ENCODE data around the gene GPSM3. TPM values are rescaled to one million over a fixed set of nuclear protein-coding genes. Genes with fewer than 3 reads are reported as not detected.
A peak's percentile ranks its signal among the peaks of the same experiment; 100 is the strongest.

The GPSM3 gene, protein sequence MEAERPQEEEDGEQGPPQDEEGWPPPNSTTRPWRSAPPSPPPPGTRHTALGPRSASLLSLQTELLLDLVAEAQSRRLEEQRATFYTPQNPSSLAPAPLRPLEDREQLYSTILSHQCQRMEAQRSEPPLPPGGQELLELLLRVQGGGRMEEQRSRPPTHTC
- total RNA-seq (2016; rRNA removed; fragmentation: Illumina TruSeq; extraction: Trizol) (0.18 and 0.27 TPM in 2 replicates), polyA plus RNA-seq (2011; rRNA removed) (6.2 and 7.5 TPM in 2 replicates), polyA minus RNA-seq (2011; rRNA and poly(A)+ RNA removed; ENCODE audit: low replicate concordance) (0.42 and 2.7 TPM in 2 replicates), Bru-seq, nascent RNA (percentile 35 among the genes with signal in this experiment), BruChase-seq, experiment 1, labeled RNA remaining after a 6-hour chase (percentile 35 among the genes with signal in this experiment), BruChase-seq, experiment 2, labeled RNA remaining after a 2-hour chase (percentile 21 among the genes with signal in this experiment)
- 0.44 and 0.81 TPM in 2 replicates for total RNA-seq (2016; cell fraction: cytosol; rRNA removed; fragmentation: Illumina TruSeq; extraction: Trizol; ENCODE audit: low read depth)
- 0.22 and 0.37 TPM in 2 replicates for total RNA-seq (2016; cell fraction: insoluble cytoplasmic fraction; rRNA removed; fragmentation: Illumina TruSeq; extraction: Trizol)
- 0.56 and 0.86 TPM in 2 replicates for total RNA-seq (2016; cell fraction: membrane; rRNA removed; fragmentation: Illumina TruSeq; extraction: Trizol)
- total RNA-seq (2016; cell fraction: nucleus; rRNA removed; fragmentation: Illumina TruSeq; extraction: Trizol), result 0.37 TPM in 1 of 2 replicates, not detected in the other
- polyA plus RNA-seq (2011; cell fraction: cytosol; rRNA removed), result 4.7 and 5.8 TPM in 2 replicates
- polyA plus RNA-seq (2011; cell fraction: nucleus; rRNA removed), result 5.9 and 6.0 TPM in 2 replicates
- polyA plus RNA-seq (2012), result 3.3 and 4.1 TPM in 2 replicates
- polyA plus RNA-seq (2016; cell fraction: cytosol; fragmentation: Illumina TruSeq; extraction: Trizol; ENCODE audit: low read depth), result 0.46 and 0.87 TPM in 2 replicates
- 0.22 and 0.38 TPM in 2 replicates for polyA plus RNA-seq (2016; cell fraction: insoluble cytoplasmic fraction; fragmentation: Illumina TruSeq; extraction: Trizol; ENCODE audit: low read depth)
- polyA plus RNA-seq (2016; cell fraction: membrane; fragmentation: Illumina TruSeq; extraction: Trizol; ENCODE audit: low read depth), result 0.89 and 1.0 TPM in 2 replicates
- 0.45 and 0.55 TPM in 2 replicates for polyA plus RNA-seq (2016; cell fraction: nucleus; fragmentation: Illumina TruSeq; extraction: Trizol; ENCODE audit: insufficient read depth, low read depth)
- 1.2 and 1.7 TPM in 2 replicates for polyA minus RNA-seq (2011; cell fraction: cytosol; rRNA and poly(A)+ RNA removed)
- 1.3 and 1.9 TPM in 2 replicates for polyA minus RNA-seq (2011; cell fraction: nucleus; rRNA and poly(A)+ RNA removed)
- long read RNA-seq, experiment 1, partial matches to known transcripts, result 1 of 2 reads
- long read RNA-seq, experiment 1, other reads (novel, unspliced or antisense), result 0 of 2 reads
- long read RNA-seq, experiment 2, partial matches to known transcripts, result 0 of 6 reads
- long read RNA-seq, experiment 2, other reads (novel, unspliced or antisense), result 1 of 6 reads

DNA sequence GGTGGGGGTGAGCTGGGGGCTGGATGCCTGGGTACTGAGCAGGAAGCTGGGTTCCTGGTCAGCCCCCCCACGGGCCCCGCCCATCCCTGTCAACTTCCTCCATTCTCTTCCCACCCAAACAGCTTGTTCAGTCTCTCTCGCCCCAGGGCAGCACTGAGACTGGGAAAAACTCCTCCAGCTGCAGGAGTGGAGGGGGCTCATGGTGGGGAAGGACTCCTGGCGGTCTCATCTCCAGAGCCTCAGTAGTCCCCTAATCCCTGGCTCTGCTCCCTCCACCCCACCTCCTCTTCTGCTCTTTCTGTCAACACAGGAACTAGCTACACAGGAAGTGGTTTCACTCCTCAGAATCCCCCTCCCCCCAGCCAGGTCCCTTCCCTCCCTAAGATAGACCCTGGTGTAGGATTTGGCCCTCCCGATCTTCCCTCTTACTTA is at the start of gene GPSM3:
TSS of gene GPSM3 (minus strand) at position 36 of the 432 bp plus-strand sequence. CDS start 130 bp downstream, outside the sequence.
- intact Hi-C loops (cut with micrococcal nuclease; ENCODE audit: unreplicated experiment), result no loop called here
- Histone ChIP-seq H3K9me3 (ENCODE audit: low read length) (no peaks in the 10 kb centered on the region), H3K27ac (ENCODE audit: extremely low read length, insufficient read depth, low read length) (no peak within 1 kb of the TSS), H3K9ac (ENCODE audit: insufficient read depth, low read depth, low read length) (no peak within 1 kb of the TSS), H3K4me1 (ENCODE audit: insufficient read depth, low read length) (peaks cover 63% of the 10 kb centered on the region), H3K79me2 (ENCODE audit: insufficient read depth, low read length) (peaks cover 15% of the 10 kb centered on the region), H4K20me1 (ENCODE audit: insufficient read depth, low read length) (no peaks in the 10 kb centered on the region), H3K36me3 (replicated peaks in 1 of 2; ENCODE audit: control insufficient read depth in 1 of 2, insufficient read depth in 2 of 2, low read length in 2 of 2) (peaks cover 2 to 4% of the 10 kb centered on the region in 2 experiments; a peak in 3 of 5 replicates), H2AFZ (ENCODE audit: low read length) (no peak within 1 kb of the TSS), H3K27me3 (ENCODE audit: control insufficient read depth in 1 of 2, insufficient read depth in 2 of 2, low read length in 2 of 2) (no peaks in the 10 kb centered on the region; a peak in 1 of 5 replicates), H3K4me3 (replicated peaks in 1 of 3; ENCODE audit: insufficient read depth in 1 of 3, low read depth in 2 of 3, low read length in 3 of 3) (peak within 1 kb of the TSS in 1 of 3 experiments; percentile 93; a peak in 1 of 6 replicates), H3K4me2 (ENCODE audit: low read depth, low read length) (peak within 1 kb of the TSS; percentile 95)
- CTCF ChIA-PET (ENCODE audit: low intra/inter-chr PET ratio, low total read pairs), result no interaction called here
- in situ Hi-C loops (cut with HindIII; ENCODE audit: extremely low pct_ligation_motif_present, low pct_unique_long_range_greater_than_20kb), result loop anchor here (5.0 kb wide), 1 partner anchor 780 kb away; no protein-coding TSS in a partner anchor
- FAIRE-seq (no peak), ATAC-seq (no peak), DNase-seq (ENCODE audit: low spot score) (no peak)
- BruUV-seq (replicated peaks), result no TSS peak
- 78% methylated on average over 5 of the region's 5 CpGs for WGBS (ENCODE audit: low lambda C conversion rate)
- POLR2A ChIA-PET, result interaction anchor here (1.2 to 1.3 kb wide), 3 partner anchors 10 to 780 kb away, joined by 6 to 8 read pairs (median 7); partner anchors contain the start of gene AGPAT1
- TF ChIP-seq, protein P1, sequence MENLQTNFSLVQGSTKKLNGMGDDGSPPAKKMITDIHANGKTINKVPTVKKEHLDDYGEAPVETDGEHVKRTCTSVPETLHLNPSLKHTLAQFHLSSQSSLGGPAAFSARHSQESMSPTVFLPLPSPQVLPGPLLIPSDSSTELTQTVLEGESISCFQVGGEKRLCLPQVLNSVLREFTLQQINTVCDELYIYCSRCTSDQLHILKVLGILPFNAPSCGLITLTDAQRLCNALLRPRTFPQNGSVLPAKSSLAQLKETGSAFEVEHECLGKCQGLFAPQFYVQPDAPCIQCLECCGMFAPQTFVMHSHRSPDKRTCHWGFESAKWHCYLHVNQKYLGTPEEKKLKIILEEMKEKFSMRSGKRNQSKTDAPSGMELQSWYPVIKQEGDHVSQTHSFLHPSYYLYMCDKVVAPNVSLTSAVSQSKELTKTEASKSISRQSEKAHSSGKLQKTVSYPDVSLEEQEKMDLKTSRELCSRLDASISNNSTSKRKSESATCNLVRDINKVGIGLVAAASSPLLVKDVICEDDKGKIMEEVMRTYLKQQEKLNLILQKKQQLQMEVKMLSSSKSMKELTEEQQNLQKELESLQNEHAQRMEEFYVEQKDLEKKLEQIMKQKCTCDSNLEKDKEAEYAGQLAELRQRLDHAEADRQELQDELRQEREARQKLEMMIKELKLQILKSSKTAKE (CRISPR knock-in tag; IDR thresholded peaks at IDR 0.05; ENCODE audit: borderline replicate concordance), result no peak
- TF ChIP-seq, protein P2, sequence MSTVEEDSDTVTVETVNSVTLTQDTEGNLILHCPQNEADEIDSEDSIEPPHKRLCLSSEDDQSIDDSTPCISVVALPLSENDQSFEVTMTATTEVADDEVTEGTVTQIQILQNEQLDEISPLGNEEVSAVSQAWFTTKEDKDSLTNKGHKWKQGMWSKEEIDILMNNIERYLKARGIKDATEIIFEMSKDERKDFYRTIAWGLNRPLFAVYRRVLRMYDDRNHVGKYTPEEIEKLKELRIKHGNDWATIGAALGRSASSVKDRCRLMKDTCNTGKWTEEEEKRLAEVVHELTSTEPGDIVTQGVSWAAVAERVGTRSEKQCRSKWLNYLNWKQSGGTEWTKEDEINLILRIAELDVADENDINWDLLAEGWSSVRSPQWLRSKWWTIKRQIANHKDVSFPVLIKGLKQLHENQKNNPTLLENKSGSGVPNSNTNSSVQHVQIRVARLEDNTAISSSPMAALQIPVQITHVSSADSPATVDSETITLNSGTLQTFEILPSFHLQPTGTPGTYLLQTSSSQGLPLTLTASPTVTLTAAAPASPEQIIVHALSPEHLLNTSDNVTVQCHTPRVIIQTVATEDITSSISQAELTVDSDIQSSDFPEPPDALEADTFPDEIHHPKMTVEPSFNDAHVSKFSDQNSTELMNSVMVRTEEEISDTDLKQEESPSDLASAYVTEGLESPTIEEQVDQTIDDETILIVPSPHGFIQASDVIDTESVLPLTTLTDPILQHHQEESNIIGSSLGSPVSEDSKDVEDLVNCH (CRISPR knock-in tag; IDR thresholded peaks at IDR 0.05), result no peak
- no peak for TF ChIP-seq GABPA (IDR thresholded peaks at IDR 0.05; ENCODE audit: low read depth, low read length)
- peak; percentile 87 for TF ChIP-seq GABPA (CRISPR knock-in tag; IDR thresholded peaks at IDR 0.05; ENCODE audit: low read depth)
- TF ChIP-seq ELF3 (CRISPR knock-in tag; IDR thresholded peaks at IDR 0.05), result no peak
- no peak for TF ChIP-seq ZNF136 (CRISPR knock-in tag; IDR thresholded peaks at IDR 0.05; ENCODE audit: low read depth)
- TF ChIP-seq SP5 (CRISPR knock-in tag; IDR thresholded peaks at IDR 0.05; ENCODE audit: borderline replicate concordance, low read depth), result no peak
- no peak for TF ChIP-seq TBX2 (CRISPR knock-in tag; IDR thresholded peaks at IDR 0.05; ENCODE audit: borderline replicate concordance)
- TF ChIP-seq HOXA5 (CRISPR knock-in tag; IDR thresholded peaks at IDR 0.05), result no peak
- peak; percentile 49; the same call in 1 of the 2 replicates for TF ChIP-seq GABPB1 (CRISPR knock-in tag; IDR thresholded peaks at IDR 0.05)
- TF ChIP-seq RORA (CRISPR knock-in tag; IDR thresholded peaks at IDR 0.05), result no peak
- TF ChIP-seq, protein P3, sequence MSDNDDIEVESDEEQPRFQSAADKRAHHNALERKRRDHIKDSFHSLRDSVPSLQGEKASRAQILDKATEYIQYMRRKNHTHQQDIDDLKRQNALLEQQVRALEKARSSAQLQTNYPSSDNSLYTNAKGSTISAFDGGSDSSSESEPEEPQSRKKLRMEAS (IDR thresholded peaks at IDR 0.05), result no peak
- TF ChIP-seq ZNF615 (CRISPR knock-in tag; IDR thresholded peaks at IDR 0.05; ENCODE audit: borderline replicate concordance), result no peak
- TF ChIP-seq SIX1 (CRISPR knock-in tag; IDR thresholded peaks at IDR 0.05; ENCODE audit: borderline replicate concordance), result no peak
- TF ChIP-seq ZNF547 (CRISPR knock-in tag; IDR thresholded peaks at IDR 0.05), result no peak
